B cell (primary cell): Measurements from ENCODE around the gene VSTM2B. TPM values are rescaled to one million over a fixed set of nuclear protein-coding genes. Genes with fewer than 3 reads are reported as not detected.

ENCODE experiments used
- ATAC-seq: fragments of 200-7000 bp; cut with Tn5 transposase; one replicate; pipeline ENCODE4 v1.10.0; 2021; ENCODE audit warnings: low read depth, mild to moderate bottlenecking, moderate number of reproducible peaks, moderate library complexity
- CTCF ChIA-PET: fragments of 350-600 bp; sonication (Branson Sonifier 250); formaldehyde crosslinking; loops from one replicate; lab custom pipeline; 2021; ENCODE audit warnings: antibody characterized with exemption, inconsistent platforms; lab: Charles Lee
- POLR2A ChIA-PET: fragments of 350-600 bp; sonication (Branson Sonifier 250); formaldehyde crosslinking; loops from one replicate; lab custom pipeline; 2021; ENCODE audit warnings: antibody characterized with exemption; lab: Charles Lee
- DNase-seq: peaks from one replicate; pipeline ENCODE4 v3.0.0; 2013
- H2AFZ ChIP-seq: 2 replicates; pipeline ENCODE4 v1.6.1; 2012; ENCODE audit warnings: mild to moderate bottlenecking, low read depth, low read length; ENCODE audit not compliant: insufficient read depth, poor library complexity, severe bottlenecking
- H3K27ac ChIP-seq, 2 donors: 1 replicate in 1 of 2; 2 replicates in 1 of 2; pipeline ENCODE4 v1.5.1; 2012 to 2013; ENCODE audit warnings: low read length in 2 of 2, mild to moderate bottlenecking in 2 of 2, moderate library complexity in 1 of 2
- H3K27me3 ChIP-seq, 4 experiments: fragments of 200-600 bp in 1 of 4; sonication (generic) in 1 of 4; replicated peaks in 1 of 4; 1 replicate in 2 of 4; 2 replicates in 2 of 4; pipeline versions ENCODE4 v1.6.1 to v1.7.0; 2013 to 2016; ENCODE audit warnings: low read length in 3 of 4, mild to moderate bottlenecking in 2 of 4, mixed read lengths in 1 of 4, moderate library complexity in 1 of 4; ENCODE audit not compliant: insufficient read depth in 4 of 4, control insufficient read depth in 3 of 4; ENCODE audit errors: control extremely low read depth in 1 of 4
- H3K36me3 ChIP-seq, 2 experiments: replicated peaks in 1 of 2; 1 replicate in 1 of 2; 2 replicates in 1 of 2; pipeline versions ENCODE4 v1.6.1 to v1.7.1; 2013; ENCODE audit warnings: low read length in 1 of 2; ENCODE audit not compliant: insufficient read depth in 2 of 2, control insufficient read depth in 1 of 2; ENCODE audit errors: control extremely low read depth in 1 of 2, extremely low read depth in 1 of 2
- H3K4me1 ChIP-seq, 2 donors: fragments of 200-600 bp in 1 of 2; sonication (generic) in 1 of 2; 1 replicate in 1 of 2; 2 replicates in 1 of 2; pipeline versions ENCODE4 v1.5.1 to v1.6.1; 2013 to 2017; ENCODE audit warnings: low read length in 2 of 2; ENCODE audit not compliant: control insufficient read depth in 2 of 2, insufficient read depth in 2 of 2
- H3K4me2 ChIP-seq: replicated peaks from 2 replicates; pipeline ENCODE3; 2012; ENCODE audit warnings: mild to moderate bottlenecking, low read depth, low read length; ENCODE audit not compliant: poor library complexity, severe bottlenecking
- H3K4me3 ChIP-seq, 5 experiments: fragments of 200-600 bp in 1 of 5; sonication (generic) in 1 of 5; 1 replicate in 3 of 5; 2 replicates in 2 of 5; pipeline versions ENCODE4 v1.5.1 to v1.7.0; 2011 to 2016; ENCODE audit warnings: low read length in 4 of 5, mild to moderate bottlenecking in 4 of 5, low read depth in 2 of 5, control low read depth in 1 of 5, moderate library complexity in 1 of 5; ENCODE audit not compliant: insufficient read depth in 1 of 5; ENCODE audit errors: control extremely low read depth in 1 of 5, extremely low read depth in 1 of 5
- H3K79me2 ChIP-seq: fragments of 200-600 bp; sonication (generic); one replicate; pipeline ENCODE4 v1.6.0; 2016; ENCODE audit warnings: low read length; ENCODE audit not compliant: control insufficient read depth, insufficient read depth
- H3K9ac ChIP-seq: fragments of 200-600 bp; sonication (generic); 2 replicates; pipeline ENCODE4 v1.6.1; 2017; ENCODE audit warnings: mild to moderate bottlenecking, low read length, moderate library complexity
- H3K9me3 ChIP-seq, 3 donors: one replicate each; pipeline versions ENCODE4 v1.6.1 to v1.7.1; 2013; ENCODE audit warnings: low read length in 2 of 3; ENCODE audit not compliant: control insufficient read depth in 2 of 3, insufficient read depth in 1 of 3; ENCODE audit errors: control extremely low read depth in 1 of 3
- H4K20me1 ChIP-seq: 2 replicates; pipeline ENCODE4 v1.6.0; 2012; ENCODE audit warnings: mild to moderate bottlenecking, low read length; ENCODE audit not compliant: insufficient read depth, control insufficient read depth, poor library complexity, severe bottlenecking
- H3K27ac Mint-ChIP-seq: one replicate; pipeline ENCODE4 v1.8.0; 2021; ENCODE audit warnings: mixed read lengths
- H3K27me3 Mint-ChIP-seq: one replicate; pipeline ENCODE4 v1.8.0; 2021; ENCODE audit warnings: mixed read lengths
- H3K4me1 Mint-ChIP-seq: one replicate; pipeline ENCODE4 v1.8.0; 2021; ENCODE audit warnings: mixed read lengths
- H3K4me3 Mint-ChIP-seq: one replicate; pipeline ENCODE4 v1.8.0; 2021; ENCODE audit warnings: mixed read lengths
- H3K9me3 Mint-ChIP-seq: one replicate; pipeline ENCODE4 v1.8.0; 2022; ENCODE audit warnings: mixed read lengths; ENCODE audit not compliant: insufficient read depth
- CTCF ChIP-seq: fragments of 200-600 bp; IDR thresholded peaks from one replicate; pipeline ENCODE4 v1.8.0; 2022; ENCODE audit warnings: antibody characterized with exemption, mild to moderate bottlenecking
- EZH2 ChIP-seq: IDR thresholded peaks from 2 replicates; pipeline ENCODE4 v1.6.1; 2012; ENCODE audit warnings: borderline replicate concordance, low read depth, mild to moderate bottlenecking, moderate library complexity, low read length; ENCODE audit not compliant: insufficient read depth, poor library complexity, severe bottlenecking
- WGBS: methylation state at CpG from one replicate; pipeline ENCODE4 v1.1.5; 2013; ENCODE audit warnings: missing lambda C conversion rate; ENCODE audit not compliant: insufficient coverage; 5-methylcytosine and 5-hydroxymethylcytosine counted together
- intact Hi-C: fragments of 100-400 bp; cut with micrococcal nuclease; formaldehyde crosslinking; loops from one replicate; pipeline ENCODE4 v1.10.0; 2022
- polyA plus RNA-seq: library from polyadenylated mRNA; depleted of rRNA; stranded (reverse); fragments of >200 nt; gene quantifications from 2 replicates; pipeline ENCODE4 v1.2.3, GENCODE V29; 2012
- total RNA-seq, 2 donors: library from RNA; stranded (reverse); fragments of 120-200 nt in 1 of 2; gene quantifications; 1 replicate in 1 of 2; 2 replicates in 1 of 2; pipeline versions ENCODE4 v1.2.3 to v1.2.4, GENCODE V29; 2013 to 2022

The VSTM2B gene
- total and polyA plus RNA-seq, 2 donors (not counting 1 experiment from before 2014, with no cell fraction given), result not detected

- ChIA-PET CTCF (no interaction called here), POLR2A (no interaction called here)
- no peak overlapping the region for H3K27ac ChIP-seq
- ATAC-seq, result peak; percentile 14
- TF ChIP-seq CTCF, result no peak
- TF ChIP-seq EZH2, result no peak
- Mint-ChIP-seq H3K27ac (no peak overlapping the region), H3K4me1 (peaks cover 18% of the 10 kb centered on the region), H3K9me3 (peaks cover 4% of the 10 kb centered on the region), H3K4me3 (peak overlapping the region; percentile 66), H3K27me3 (peaks cover 43% of the 10 kb centered on the region)
- DNase-seq, result no peak
- H3K27me3 ChIP-seq, result peaks cover 0 to 47% (median 14%) of the 10 kb centered on the region in 4 experiments
- H3K36me3 ChIP-seq, result no peaks in the 10 kb centered on the region
- H4K20me1 ChIP-seq, result no peaks in the 10 kb centered on the region
- peaks cover 0 to 20% (median 0%) of the 10 kb centered on the region in 3 donors for H3K9me3 ChIP-seq
- no peaks in the 10 kb centered on the region for H3K79me2 ChIP-seq
- H3K4me1 ChIP-seq, result peaks cover 19 to 27% of the 10 kb centered on the region in 2 donors
- no peak overlapping the region for H3K9ac ChIP-seq
- H2AFZ ChIP-seq, result no peak overlapping the region
- intact Hi-C loops, result no loop called here
- no peak overlapping the region for H3K4me2 ChIP-seq
- no peak overlapping the region for H3K4me3 ChIP-seq
- 4% methylated on average over 70 of the region's 80 CpGs for WGBS
Observed at GRCh38 chr19:29524912-29525831, 622 bp upstream of the VSTM2B start.
